Prostate gland (tissue), 2 donors: ENCODE data around the gene CFAP54.
A peak's percentile ranks its signal among the peaks of the same experiment; 100 is the strongest.

Source experiments
- CTCF ChIP-seq, 4 experiments: fragments of 200-600 bp in 2 of 4; fragments of 450-650 bp in 2 of 4; sonication (generic) in 2 of 4; IDR thresholded peaks; 1 replicate in 3 of 4; 2 replicates in 1 of 4; pipeline ENCODE4 v1.5.1; 2016 to 2019; ENCODE audit warnings: antibody characterized with exemption in 4 of 4, mild to moderate bottlenecking in 2 of 4, moderate library complexity in 2 of 4
- POLR2A ChIP-seq: fragments of 450-650 bp; IDR thresholded peaks from one replicate; pipeline ENCODE4 v1.6.1; 2016; ENCODE audit warnings: antibody characterized with exemption, mild to moderate bottlenecking

GRCh38 chr12:96516472-96517430 is 27.4 kb downstream of the CFAP54 start:
- peak; percentile 13 to 82 (median 69) for TF ChIP-seq CTCF (IDR thresholded peaks at IDR 0.05)
- no peak for TF ChIP-seq POLR2A
